KG1 (cell line): ENCODE data around the gene CDC27.
"Not testable (repeated sequence)": the region's sequence is repeated elsewhere in the genome, so short reads cannot be mapped to it uniquely, and the experiment has no call there.

ENCODE experiments used
- DNase-seq: peaks from one replicate; lab custom pipeline; 2025; lab: John Stamatoyannopoulos, UW

The CDC27 gene

GRCh38 chr17:47219621-47220475 lies 30.8 kb upstream of the CDC27 start:
- DNase-seq: no peak

GRCh38 chr17:47218896-47219430 lies 29.9 kb upstream of the CDC27 start:
- no peak for DNase-seq

GRCh38 chr17:47217279-47217678 lies 28.2 kb upstream of the CDC27 start:
- not testable (repeated sequence) for DNase-seq

GRCh38 chr17:47216821-47217220 lies 27.7 kb upstream of the CDC27 start:
- DNase-seq: not testable (repeated sequence)

DNA sequence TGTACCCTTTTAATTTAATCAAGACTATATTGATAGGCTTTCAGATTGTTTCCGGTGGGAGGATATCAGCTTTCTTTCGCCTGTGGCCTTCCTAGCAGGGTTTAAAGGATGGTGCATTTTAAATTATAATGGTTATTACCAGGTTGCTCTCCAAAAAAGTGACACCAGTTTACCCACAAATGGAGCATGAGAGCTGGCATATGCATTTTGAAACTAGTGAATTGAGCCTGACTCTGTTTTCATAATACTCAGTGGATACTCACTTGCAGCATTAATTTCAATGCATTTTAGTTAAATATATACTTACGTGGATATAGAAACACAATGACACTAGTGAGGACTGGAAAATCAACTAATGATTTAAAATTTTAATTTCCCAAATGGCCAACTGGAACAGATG lies 25.8 kb upstream of the CDC27 start:
- no peak for DNase-seq

- DNase-seq: no peak
Observed at GRCh38 chr17:47213540-47213939, 24.4 kb upstream of the CDC27 start.

DNA sequence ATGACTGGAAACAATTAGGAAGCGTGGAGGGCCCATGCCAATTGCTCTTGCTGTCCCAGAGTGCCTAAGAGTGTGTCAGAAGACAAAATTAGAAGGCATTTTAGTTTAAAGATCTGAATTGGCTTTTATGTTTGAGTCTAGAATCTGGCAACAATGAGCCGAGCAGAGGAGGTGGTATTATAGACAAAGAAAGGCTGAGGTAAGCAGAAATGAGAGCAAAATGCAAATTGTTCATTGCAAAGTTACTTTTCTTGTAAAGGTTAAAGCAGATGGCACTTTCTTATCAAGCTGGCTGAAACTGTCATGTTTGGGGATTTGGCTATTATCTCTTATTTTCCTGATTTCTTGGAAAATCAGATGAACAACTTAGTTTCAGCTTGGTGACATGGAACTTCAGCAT lies 23.4 kb upstream of the CDC27 start:
- no peak for DNase-seq

- DNase-seq: no peak
Observed at GRCh38 chr17:47210779-47211178, 21.7 kb upstream of the CDC27 start.

- DNase-seq: no peak
Observed at GRCh38 chr17:47210105-47210504, 21.0 kb upstream of the CDC27 start.

- DNase-seq: no peak
Observed at GRCh38 chr17:47209499-47209898, 20.4 kb upstream of the CDC27 start.

DNA sequence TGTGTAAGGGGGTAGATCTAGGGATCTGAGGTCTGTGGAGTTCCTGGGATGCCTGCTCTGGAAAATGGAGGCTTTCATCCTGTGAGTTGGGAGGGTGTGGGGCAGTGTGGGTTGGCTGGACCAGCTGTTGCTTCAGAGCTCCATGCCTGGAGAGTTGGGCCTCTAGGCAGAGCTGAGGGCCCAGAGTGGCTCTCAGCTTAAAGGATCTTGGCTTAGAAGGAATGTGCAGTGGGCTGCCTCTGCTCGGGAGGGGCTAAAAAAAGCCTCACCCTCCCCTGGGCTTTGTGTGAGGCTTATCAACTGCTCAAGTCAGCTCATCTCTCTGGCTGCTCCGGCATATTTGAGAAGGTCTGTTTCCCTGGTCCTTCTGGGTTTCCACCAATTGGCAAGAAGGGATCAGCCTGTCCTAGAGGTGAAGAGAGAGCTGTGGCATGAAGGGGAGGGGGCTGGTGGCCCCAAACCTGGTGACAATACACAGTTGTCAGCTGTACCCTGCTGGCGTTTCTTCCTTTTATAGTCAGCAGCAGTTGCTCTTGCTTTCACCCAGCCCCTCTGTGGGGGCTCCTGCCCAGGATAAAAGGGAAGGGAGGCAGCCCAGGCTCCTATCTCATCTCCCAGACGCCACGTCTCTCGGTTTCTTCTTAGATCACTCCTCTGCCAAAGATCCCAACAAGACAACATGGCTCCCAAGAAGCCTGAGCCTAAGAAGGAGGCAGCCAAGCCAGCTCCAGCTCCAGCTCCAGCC lies 19.8 kb upstream of the CDC27 start, which contains the start of gene MYL4:
TSS of gene MYL4 (plus strand) at position 605 of the 745 bp plus-strand sequence. CDS start at position 680, 75 bp downstream.
- DNase-seq: no peak

GRCh38 chr17:47207143-47208067 lies 18.3 kb upstream of the CDC27 start:
- no peak for DNase-seq

DNA sequence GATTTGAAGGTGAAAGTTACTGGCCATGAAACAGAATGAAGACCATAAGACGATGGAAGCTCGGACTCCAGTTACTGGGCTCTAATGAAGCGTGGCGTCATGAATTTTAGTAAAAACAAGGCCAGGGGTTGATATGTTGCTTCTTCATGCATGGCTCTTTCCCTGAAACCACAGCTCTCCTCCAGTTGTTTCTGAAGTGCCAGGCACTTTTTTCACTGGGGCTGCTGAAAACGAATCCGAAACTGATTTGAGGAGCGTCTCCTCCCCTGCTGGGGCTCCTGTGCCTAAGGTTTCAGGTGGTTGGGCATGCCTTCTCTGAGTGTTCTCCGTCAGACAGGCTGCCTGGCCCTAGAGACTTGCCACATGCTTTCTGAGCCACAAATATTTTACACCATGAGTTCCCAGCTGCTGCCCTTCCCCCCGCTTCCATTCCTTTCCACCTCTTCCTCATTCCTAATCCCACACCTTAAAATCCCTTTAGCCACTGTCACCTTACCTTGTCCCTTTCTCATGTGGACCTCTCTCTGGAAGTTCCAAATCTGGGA lies 16.4 kb upstream of the CDC27 start:
- DNase-seq: no peak

- DNase-seq: no peak
Observed at GRCh38 chr17:47204722-47205418, 15.8 kb upstream of the CDC27 start.

- no peak for DNase-seq
Observed at GRCh38 chr17:47203984-47204721, 15.1 kb upstream of the CDC27 start.

GRCh38 chr17:47201166-47201565 lies 12.1 kb upstream of the CDC27 start:
- DNase-seq: no peak

DNA sequence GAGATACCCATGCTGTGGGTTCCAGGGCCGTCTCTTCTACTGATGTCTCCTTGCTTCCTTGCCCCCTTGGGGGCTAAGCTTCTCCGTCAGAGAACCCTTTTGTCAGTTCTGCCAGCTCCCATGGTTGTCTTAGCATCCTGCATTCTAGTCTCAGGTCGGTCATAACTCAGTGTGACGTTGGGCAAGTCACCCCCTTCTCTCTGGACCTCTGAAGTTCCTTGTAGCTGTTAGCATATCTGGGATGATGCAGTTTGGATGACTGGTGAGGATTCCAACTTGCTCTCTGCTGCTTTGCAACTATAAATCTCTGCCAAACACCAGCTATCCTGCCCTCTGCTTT lies 11.2 kb upstream of the CDC27 start:
- no peak for DNase-seq

DNA sequence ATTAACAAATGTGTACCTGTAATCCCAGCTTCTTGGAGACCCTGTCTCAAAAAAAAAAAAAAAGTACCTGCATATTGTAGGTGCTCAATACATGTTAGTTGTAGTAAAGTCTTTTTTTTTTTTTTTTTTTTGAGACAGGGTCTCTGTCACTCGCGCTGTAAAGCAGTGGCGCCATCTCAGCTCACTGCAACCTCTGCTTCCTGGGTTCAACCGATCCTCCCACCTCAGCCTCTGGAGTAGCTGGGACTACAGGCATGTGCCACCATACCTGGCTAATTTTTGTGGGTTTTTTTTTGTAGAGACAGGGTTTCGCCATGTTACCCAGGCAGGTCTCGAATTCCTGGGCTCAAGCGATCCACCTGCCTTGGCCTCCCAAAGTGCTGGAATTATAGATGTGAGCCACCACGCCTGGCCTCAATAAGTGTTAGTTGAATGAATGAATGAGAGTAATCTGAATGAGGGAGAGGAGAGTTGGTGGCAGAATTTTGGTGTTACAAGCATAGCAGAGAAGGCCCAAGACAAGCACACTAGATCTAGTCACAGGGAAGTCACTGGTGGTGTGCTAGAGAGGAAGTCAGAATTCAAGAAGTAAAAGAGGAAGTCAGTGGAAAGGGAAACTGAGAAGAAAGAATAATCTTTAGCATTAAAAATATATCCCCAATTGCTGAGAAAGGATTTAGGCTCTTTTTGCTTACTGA lies 10.7 kb upstream of the CDC27 start:
- peak; percentile 58 for DNase-seq

- DNase-seq: no peak
Observed at GRCh38 chr17:47197821-47198220, 8.7 kb upstream of the CDC27 start.
